ENCODE data around the gene HMGB1. TPM values are rescaled to one million over a fixed set of nuclear protein-coding genes. Genes with fewer than 3 reads are reported as not detected.
A peak's percentile ranks its signal among the peaks of the same experiment; 100 is the strongest.

Gene HMGB1
- total and polyA plus RNA-seq, 2 of the 13 experiments (the other 11 are each of a cell fraction or from before 2014, with no cell fraction given): 115 to 584 TPM

DNA sequence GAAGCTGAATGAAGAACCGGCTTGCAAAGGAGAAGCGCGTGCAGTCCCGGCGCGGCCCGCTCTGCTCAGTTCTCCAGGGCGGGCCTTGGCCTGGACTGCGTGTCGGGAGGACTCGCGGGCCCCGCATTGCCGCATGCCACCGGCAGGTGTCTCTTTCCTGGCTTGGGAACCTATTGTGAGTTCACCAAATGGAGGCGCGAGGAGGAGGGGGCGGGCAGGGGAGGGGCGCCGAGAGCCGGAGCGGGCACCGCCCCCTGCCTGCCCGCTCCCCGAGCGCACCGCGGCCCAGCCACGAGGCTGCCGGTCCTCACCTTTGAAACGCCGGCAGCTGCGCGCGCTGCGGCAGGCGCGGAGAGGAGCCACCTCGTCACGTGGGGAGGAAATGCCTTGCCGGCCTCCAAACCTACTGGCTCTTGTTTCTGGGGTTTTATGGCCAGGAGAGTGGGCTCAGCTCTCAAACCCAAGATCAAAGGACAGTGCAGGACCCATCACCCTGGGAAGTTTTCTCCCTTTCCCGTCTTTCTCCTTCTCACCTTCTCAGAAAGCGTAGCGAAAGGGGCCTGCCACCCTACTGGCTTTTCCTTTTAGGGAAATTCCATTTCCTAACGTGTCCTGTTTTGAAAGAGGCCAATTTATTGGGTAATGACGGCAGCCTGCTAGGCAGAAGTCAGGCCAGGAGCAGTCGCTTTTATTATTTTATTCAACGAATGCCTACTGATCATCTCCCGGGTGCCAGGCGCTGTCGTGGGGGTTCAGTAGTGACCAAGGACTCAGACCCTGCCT, 57.2 kb downstream of the HMGB1 start (continued):
- TF ChIP-seq, protein P1, sequence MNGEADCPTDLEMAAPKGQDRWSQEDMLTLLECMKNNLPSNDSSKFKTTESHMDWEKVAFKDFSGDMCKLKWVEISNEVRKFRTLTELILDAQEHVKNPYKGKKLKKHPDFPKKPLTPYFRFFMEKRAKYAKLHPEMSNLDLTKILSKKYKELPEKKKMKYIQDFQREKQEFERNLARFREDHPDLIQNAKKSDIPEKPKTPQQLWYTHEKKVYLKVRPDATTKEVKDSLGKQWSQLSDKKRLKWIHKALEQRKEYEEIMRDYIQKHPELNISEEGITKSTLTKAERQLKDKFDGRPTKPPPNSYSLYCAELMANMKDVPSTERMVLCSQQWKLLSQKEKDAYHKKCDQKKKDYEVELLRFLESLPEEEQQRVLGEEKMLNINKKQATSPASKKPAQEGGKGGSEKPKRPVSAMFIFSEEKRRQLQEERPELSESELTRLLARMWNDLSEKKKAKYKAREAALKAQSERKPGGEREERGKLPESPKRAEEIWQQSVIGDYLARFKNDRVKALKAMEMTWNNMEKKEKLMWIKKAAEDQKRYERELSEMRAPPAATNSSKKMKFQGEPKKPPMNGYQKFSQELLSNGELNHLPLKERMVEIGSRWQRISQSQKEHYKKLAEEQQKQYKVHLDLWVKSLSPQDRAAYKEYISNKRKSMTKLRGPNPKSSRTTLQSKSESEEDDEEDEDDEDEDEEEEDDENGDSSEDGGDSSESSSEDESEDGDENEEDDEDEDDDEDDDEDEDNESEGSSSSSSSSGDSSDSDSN (CRISPR knock-in tag; IDR thresholded peaks at IDR 0.05): no peak; the same call in 1 of the 2 replicates
- TF ChIP-seq TBX2 (CRISPR knock-in tag; IDR thresholded peaks at IDR 0.05; ENCODE audit: borderline replicate concordance) (peak; percentile 69; the same call in 1 of the 2 replicates), AHR (CRISPR knock-in tag; IDR thresholded peaks at IDR 0.05) (no peak), NRL (CRISPR knock-in tag; IDR thresholded peaks at IDR 0.05; ENCODE audit: borderline replicate concordance) (peak; percentile 64; the same call in 1 of the 2 replicates), XRCC5 (optimal IDR thresholded peaks at IDR 0.05; ENCODE audit: low read length) (peak; percentile 57), CBX2 (IDR thresholded peaks at IDR 0.05; ENCODE audit: low read depth, low read length) (no peak), CBX2 (CRISPR knock-in tag; IDR thresholded peaks at IDR 0.05; ENCODE audit: low read depth) (0 out of 2 replicates have a peak, but pooled peaks have one; percentile 17)
- TF ChIP-seq, protein P2, sequence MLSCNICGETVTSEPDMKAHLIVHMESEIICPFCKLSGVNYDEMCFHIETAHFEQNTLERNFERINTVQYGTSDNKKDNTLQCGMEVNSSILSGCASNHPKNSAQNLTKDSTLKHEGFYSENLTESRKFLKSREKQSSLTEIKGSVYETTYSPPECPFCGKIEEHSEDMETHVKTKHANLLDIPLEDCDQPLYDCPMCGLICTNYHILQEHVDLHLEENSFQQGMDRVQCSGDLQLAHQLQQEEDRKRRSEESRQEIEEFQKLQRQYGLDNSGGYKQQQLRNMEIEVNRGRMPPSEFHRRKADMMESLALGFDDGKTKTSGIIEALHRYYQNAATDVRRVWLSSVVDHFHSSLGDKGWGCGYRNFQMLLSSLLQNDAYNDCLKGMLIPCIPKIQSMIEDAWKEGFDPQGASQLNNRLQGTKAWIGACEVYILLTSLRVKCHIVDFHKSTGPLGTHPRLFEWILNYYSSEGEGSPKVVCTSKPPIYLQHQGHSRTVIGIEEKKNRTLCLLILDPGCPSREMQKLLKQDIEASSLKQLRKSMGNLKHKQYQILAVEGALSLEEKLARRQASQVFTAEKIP (CRISPR knock-in tag; IDR thresholded peaks at IDR 0.05; ENCODE audit: borderline replicate concordance): no peak
- TF ChIP-seq, protein P3, sequence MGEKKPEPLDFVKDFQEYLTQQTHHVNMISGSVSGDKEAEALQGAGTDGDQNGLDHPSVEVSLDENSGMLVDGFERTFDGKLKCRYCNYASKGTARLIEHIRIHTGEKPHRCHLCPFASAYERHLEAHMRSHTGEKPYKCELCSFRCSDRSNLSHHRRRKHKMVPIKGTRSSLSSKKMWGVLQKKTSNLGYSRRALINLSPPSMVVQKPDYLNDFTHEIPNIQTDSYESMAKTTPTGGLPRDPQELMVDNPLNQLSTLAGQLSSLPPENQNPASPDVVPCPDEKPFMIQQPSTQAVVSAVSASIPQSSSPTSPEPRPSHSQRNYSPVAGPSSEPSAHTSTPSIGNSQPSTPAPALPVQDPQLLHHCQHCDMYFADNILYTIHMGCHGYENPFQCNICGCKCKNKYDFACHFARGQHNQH (CRISPR knock-in tag; IDR thresholded peaks at IDR 0.05): peak; percentile 45; the same call in 1 of the 2 replicates
- TF ChIP-seq, protein P4, sequence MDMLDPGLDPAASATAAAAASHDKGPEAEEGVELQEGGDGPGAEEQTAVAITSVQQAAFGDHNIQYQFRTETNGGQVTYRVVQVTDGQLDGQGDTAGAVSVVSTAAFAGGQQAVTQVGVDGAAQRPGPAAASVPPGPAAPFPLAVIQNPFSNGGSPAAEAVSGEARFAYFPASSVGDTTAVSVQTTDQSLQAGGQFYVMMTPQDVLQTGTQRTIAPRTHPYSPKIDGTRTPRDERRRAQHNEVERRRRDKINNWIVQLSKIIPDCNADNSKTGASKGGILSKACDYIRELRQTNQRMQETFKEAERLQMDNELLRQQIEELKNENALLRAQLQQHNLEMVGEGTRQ (IDR thresholded peaks at IDR 0.05; ENCODE audit: low read depth, low read length): peak; percentile 80
- TF ChIP-seq, protein P4 (CRISPR knock-in tag; IDR thresholded peaks at IDR 0.05; ENCODE audit: borderline replicate concordance): peak; percentile 87
- TF ChIP-seq, protein P5, sequence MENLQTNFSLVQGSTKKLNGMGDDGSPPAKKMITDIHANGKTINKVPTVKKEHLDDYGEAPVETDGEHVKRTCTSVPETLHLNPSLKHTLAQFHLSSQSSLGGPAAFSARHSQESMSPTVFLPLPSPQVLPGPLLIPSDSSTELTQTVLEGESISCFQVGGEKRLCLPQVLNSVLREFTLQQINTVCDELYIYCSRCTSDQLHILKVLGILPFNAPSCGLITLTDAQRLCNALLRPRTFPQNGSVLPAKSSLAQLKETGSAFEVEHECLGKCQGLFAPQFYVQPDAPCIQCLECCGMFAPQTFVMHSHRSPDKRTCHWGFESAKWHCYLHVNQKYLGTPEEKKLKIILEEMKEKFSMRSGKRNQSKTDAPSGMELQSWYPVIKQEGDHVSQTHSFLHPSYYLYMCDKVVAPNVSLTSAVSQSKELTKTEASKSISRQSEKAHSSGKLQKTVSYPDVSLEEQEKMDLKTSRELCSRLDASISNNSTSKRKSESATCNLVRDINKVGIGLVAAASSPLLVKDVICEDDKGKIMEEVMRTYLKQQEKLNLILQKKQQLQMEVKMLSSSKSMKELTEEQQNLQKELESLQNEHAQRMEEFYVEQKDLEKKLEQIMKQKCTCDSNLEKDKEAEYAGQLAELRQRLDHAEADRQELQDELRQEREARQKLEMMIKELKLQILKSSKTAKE (CRISPR knock-in tag; IDR thresholded peaks at IDR 0.05; ENCODE audit: borderline replicate concordance): no peak
- TF ChIP-seq, protein P6, sequence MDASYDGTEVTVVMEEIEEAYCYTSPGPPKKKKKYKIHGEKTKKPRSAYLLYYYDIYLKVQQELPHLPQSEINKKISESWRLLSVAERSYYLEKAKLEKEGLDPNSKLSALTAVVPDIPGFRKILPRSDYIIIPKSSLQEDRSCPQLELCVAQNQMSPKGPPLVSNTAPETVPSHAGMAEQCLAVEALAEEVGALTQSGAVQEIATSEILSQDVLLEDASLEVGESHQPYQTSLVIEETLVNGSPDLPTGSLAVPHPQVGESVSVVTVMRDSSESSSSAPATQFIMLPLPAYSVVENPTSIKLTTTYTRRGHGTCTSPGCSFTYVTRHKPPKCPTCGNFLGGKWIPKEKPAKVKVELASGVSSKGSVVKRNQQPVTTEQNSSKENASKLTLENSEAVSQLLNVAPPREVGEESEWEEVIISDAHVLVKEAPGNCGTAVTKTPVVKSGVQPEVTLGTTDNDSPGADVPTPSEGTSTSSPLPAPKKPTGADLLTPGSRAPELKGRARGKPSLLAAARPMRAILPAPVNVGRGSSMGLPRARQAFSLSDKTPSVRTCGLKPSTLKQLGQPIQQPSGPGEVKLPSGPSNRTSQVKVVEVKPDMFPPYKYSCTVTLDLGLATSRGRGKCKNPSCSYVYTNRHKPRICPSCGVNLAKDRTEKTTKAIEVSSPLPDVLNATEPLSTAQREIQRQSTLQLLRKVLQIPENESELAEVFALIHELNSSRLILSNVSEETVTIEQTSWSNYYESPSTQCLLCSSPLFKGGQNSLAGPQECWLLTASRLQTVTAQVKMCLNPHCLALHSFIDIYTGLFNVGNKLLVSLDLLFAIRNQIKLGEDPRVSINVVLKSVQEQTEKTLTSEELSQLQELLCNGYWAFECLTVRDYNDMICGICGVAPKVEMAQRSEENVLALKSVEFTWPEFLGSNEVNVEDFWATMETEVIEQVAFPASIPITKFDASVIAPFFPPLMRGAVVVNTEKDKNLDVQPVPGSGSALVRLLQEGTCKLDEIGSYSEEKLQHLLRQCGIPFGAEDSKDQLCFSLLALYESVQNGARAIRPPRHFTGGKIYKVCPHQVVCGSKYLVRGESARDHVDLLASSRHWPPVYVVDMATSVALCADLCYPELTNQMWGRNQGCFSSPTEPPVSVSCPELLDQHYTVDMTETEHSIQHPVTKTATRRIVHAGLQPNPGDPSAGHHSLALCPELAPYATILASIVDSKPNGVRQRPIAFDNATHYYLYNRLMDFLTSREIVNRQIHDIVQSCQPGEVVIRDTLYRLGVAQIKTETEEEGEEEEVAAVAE (CRISPR knock-in tag; IDR thresholded peaks at IDR 0.05; ENCODE audit: borderline replicate concordance): 0 out of 2 replicates have a peak, but pooled peaks have one; percentile 24

Data from HepG2 (cell line).